GM12801 (cell line): ENCODE measurements around the gene UGT2A1.

Experiments used
- TF ChIP-seq, protein P1 (sequence below): IDR thresholded peaks from one replicate; pipeline ENCODE4 v1.5.1; 2011; ENCODE audit warnings: control low read depth; ENCODE audit not compliant: insufficient read length; ENCODE audit errors: extremely low read depth

Gene UGT2A1

DNA sequence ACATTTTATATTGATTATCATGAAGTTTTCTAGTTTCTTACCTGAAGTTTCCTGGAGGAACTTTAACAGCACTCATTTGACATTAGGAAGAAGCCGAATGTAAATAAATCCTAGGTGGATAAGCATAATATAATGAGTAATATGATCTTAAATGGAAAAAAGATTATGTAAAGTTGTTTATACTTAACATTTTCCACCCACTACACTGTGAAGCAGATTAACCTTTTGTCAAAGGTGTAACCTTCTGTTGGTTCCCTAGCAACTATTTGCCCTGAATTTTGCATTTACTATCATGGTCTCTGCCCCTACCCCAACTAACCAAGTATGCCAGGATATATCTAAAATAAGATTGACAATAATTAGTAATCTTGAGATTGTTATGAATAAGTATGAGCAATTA, at the start of gene UGT2A1:
Gene UGT2A1, minus strand, starts transcription at position 101 of the 400 bp plus-strand sequence. CDS start 5,603 bp downstream, outside the sequence.
- TF ChIP-seq, protein P1, sequence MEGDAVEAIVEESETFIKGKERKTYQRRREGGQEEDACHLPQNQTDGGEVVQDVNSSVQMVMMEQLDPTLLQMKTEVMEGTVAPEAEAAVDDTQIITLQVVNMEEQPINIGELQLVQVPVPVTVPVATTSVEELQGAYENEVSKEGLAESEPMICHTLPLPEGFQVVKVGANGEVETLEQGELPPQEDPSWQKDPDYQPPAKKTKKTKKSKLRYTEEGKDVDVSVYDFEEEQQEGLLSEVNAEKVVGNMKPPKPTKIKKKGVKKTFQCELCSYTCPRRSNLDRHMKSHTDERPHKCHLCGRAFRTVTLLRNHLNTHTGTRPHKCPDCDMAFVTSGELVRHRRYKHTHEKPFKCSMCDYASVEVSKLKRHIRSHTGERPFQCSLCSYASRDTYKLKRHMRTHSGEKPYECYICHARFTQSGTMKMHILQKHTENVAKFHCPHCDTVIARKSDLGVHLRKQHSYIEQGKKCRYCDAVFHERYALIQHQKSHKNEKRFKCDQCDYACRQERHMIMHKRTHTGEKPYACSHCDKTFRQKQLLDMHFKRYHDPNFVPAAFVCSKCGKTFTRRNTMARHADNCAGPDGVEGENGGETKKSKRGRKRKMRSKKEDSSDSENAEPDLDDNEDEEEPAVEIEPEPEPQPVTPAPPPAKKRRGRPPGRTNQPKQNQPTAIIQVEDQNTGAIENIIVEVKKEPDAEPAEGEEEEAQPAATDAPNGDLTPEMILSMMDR: no peak

DNA sequence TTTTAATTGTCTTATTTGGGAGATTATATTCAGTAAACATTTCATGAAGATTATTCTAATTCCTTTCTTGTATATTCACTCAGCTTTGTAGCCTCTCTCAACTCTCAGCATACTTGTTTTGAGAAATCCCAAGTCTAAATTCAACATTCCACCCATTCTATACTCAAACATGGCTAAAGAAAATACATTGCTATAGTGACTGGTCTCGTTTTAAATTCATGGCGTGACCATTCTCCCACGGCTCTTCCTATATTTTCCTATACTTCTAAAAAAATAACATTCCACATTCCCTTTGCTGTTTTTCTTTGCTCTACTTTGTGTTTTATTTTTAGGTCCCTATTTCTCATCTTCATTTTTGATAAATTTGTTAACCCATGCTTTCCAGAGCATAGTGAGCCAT, 49.2 kb upstream of the UGT2A1 start:
- TF ChIP-seq, protein P1: no peak

DNA sequence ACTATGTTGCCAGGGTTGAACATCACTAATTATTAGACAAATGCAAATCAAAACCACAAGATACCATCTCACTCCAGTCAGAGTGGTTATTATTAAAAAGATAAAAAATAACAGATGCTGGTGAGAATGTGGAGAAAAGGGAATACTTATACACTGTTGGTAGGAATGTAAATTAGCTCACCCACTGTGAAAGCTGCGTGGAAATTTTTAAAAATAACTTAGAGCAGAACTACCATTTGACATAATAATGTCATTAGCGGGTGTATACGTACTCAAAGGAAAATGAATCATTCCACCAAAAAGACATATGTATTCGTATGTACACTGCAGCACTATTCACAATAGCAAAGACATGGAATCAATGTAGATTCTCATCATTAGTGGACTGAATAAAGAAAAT, 48.6 kb upstream of the UGT2A1 start:
- TF ChIP-seq, protein P1: no peak

DNA sequence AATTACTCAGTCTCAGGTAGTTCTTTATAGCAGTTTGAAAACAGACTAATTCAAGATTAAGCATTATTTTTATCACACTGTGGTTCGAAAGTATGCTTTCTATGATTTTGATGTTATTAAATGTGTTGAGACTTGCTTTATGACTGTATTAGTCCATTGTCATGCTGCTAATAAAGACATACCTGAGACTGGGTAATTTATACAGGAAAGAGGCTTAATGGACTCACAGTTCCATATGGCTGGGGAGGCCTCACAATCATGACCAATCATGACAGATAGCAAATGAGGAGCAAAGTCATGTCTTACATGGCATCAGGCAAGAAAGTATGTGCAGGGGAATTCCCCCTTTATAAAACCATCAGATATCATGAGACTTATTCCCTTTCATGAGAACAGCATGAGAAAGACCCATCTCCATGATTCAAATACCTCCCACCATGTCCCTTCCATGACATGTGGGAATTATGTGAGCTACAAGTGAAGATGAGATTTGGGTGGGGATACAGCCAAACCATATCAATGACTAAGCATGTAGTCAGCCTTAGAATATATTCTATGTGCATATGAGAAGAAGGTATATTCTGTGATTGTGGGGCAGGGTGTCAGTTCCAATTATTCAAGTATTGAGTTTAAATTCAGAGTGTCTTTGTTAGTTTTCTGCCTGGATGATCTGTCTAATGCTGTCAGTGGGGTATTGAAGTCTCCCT, 44.6 kb upstream of the UGT2A1 start:
- TF ChIP-seq, protein P1: no peak

DNA sequence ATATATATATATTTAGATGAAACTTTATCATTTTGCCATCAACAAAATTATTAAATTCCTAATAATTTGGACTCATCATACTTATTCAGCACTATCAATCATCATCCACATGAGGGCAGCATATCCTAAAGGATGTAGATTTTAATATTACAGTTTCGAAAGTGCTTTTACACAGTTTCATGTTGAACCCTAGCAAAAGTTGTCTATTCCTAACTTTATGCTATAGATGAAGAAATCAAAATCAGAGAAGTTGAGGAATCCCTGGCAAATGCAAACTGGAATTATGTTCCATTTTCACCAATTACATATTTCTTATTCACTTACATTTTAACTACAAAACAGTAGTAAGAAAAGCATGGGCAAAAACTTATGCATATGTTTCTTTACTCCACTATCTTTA, 36.6 kb upstream of the UGT2A1 start:
- TF ChIP-seq, protein P1: no peak

DNA sequence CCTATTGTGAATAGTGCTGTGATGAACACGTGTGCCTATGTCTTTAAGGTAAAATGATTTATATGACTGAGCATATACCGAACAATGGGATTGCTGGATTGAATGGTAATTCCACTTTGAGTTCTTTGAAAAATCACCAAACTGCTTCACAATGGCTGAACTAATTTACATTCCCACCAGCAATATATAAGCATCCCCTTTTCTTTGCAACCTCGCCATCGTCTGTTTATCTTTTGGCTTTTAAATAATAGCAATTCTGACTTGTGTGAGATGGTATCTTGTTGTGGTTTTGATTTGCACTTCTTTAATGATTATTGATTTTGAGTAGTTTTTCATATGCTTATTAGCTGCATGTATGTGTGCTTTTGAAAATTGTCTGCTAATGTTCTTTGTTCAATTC, 31.8 kb upstream of the UGT2A1 start:
- TF ChIP-seq, protein P1: no peak

DNA sequence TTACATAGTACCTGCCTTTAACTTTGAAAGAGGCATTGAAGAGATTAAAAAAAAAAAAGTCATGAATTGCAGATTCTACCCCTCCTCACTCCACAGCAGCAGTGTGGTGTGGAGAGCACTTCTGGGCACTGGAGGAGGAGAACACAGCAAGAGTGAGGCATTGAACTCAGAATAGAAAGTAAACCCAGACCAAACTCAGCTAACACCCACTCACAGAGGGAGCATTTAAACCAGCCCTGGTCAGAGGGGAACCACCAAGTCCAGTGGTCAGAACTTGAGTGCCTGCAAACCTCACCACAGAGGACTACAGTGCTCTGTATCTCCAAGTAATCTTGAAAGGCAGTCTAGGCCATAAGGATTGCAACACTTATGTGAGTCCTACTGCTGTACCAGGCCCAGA, 15.6 kb upstream of the UGT2A1 start:
- TF ChIP-seq, protein P1: no peak
